Activated naive CD8-positive, alpha-beta T cell treated with anti-CD3 and anti-CD28 coated beads, Interleukin-2, amount 50 U/mL, for 24 hours (primary cell): Measurements from ENCODE around the gene CPA3.
A peak's percentile ranks its signal among the peaks of the same experiment; 100 is the strongest.

Experiments
- ATAC-seq: fragments of 150-1000 bp; cut with Tn5 transposase; one replicate; pipeline ENCODE4 v1.10.0; 2021
- DNase-seq: peaks from one replicate; pipeline ENCODE4 v3.0.0; 2021
- H3K27ac Mint-ChIP-seq: one replicate; pipeline ENCODE4 v1.8.0; 2021; ENCODE audit warnings: mild to moderate bottlenecking, mixed read lengths
- H3K27me3 Mint-ChIP-seq: one replicate; pipeline ENCODE4 v1.8.0; 2021; ENCODE audit warnings: mixed read lengths
- H3K36me3 Mint-ChIP-seq: one replicate; pipeline ENCODE4 v1.8.0; 2021; ENCODE audit warnings: low read depth, mixed read lengths
- H3K4me1 Mint-ChIP-seq: one replicate; pipeline ENCODE4 v1.8.0; 2021; ENCODE audit warnings: mixed read lengths
- H3K4me3 Mint-ChIP-seq: one replicate; pipeline ENCODE4 v1.8.0; 2021; ENCODE audit warnings: mild to moderate bottlenecking, moderate library complexity, mixed read lengths
- H3K9me3 Mint-ChIP-seq: one replicate; pipeline ENCODE4 v1.8.0; 2021; ENCODE audit warnings: mixed read lengths

Gene CPA3

DNA sequence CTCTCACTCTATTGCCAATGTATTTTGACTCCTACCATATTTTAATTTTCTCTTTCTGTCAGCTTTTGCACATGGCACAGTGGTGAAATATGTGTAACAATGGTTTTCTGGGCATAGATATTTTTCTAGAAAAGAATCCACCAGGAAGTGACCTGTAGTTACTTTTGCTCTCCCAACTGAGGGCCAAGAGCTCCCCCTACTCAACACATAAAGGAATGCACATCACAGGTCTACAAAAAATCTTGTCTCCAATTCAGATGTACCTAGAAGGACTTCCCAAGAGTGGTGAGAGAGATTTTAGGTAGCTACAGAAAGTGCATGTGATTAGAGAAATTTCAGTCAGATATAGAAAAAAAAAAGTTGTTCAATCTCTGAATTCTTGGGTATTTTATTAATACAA is 15.6 kb downstream of the CPA3 start:
- no peaks in the 10 kb centered on the region for H3K9me3 Mint-ChIP-seq
- H3K4me3 Mint-ChIP-seq = no peak overlapping the region
- no peak overlapping the region for H3K27ac Mint-ChIP-seq
- no peak for ATAC-seq
- no peak for DNase-seq
- no peaks in the 10 kb centered on the region for H3K4me1 Mint-ChIP-seq
- H3K36me3 Mint-ChIP-seq = no peaks in the 10 kb centered on the region
- peaks cover 10% of the 10 kb centered on the region for H3K27me3 Mint-ChIP-seq

DNA sequence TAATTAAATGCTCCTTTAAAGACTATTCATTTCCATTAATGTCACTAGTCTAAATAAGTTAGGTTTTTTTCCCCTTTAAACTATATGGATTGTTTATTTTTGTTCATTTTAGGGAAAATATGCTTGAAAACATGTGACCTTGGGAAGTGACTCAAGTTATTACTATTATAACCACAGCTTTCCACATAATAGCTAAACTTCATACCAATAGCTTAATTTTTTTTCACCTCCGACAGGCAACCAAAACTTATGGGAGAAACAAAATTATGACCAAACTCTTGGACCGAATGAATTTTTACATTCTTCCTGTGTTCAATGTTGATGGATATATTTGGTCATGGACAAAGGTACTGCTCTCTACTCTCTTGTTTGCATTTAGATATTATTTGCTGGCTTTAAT is 16.2 kb downstream of the CPA3 start:
- DNase-seq (no peak), ATAC-seq (no peak)
- Mint-ChIP-seq H3K36me3 (no peaks in the 10 kb centered on the region), H3K4me3 (no peak overlapping the region), H3K9me3 (no peaks in the 10 kb centered on the region), H3K4me1 (no peaks in the 10 kb centered on the region), H3K27ac (no peak overlapping the region), H3K27me3 (peaks cover 11% of the 10 kb centered on the region)

GRCh38 chr3:148882288-148882687 is 17.2 kb downstream of the CPA3 start:
- no peaks in the 10 kb centered on the region for H3K4me1 Mint-ChIP-seq
- no peak for DNase-seq
- H3K4me3 Mint-ChIP-seq = no peak overlapping the region
- no peaks in the 10 kb centered on the region for H3K9me3 Mint-ChIP-seq
- no peak for ATAC-seq
- H3K27me3 Mint-ChIP-seq = peaks cover 9% of the 10 kb centered on the region
- no peaks in the 10 kb centered on the region for H3K36me3 Mint-ChIP-seq
- no peak overlapping the region for H3K27ac Mint-ChIP-seq

GRCh38 chr3:148883163-148883562 is 18.1 kb downstream of the CPA3 start:
- Mint-ChIP-seq H3K9me3 (no peaks in the 10 kb centered on the region), H3K4me1 (no peaks in the 10 kb centered on the region), H3K36me3 (no peaks in the 10 kb centered on the region), H3K4me3 (no peak overlapping the region), H3K27me3 (peaks cover 11% of the 10 kb centered on the region), H3K27ac (no peak overlapping the region)
- DNase-seq (no peak), ATAC-seq (no peak)

DNA sequence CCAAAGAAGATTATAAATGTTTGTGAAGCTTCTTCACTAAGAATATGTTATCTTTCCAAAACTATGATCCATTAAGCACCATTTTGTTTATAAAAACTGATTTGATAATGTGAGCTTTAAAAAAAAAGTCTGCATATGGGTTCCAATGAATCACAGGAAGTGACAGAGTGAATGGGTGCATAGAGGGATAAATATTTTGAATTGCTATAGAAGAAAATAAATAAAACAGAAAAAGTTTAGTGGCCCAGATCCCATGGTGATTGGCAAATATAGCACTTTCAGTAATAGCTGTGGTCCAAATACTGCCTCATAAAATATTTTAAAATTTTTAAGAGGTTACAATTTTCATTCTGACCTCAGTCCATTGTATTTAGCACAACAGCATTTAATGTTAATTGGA is 19.2 kb downstream of the CPA3 start:
- Mint-ChIP-seq H3K4me3 (no peak overlapping the region), H3K4me1 (no peaks in the 10 kb centered on the region), H3K27me3 (peaks cover 9% of the 10 kb centered on the region), H3K9me3 (no peaks in the 10 kb centered on the region), H3K27ac (no peak overlapping the region), H3K36me3 (no peaks in the 10 kb centered on the region)
- DNase-seq = no peak
- no peak for ATAC-seq

DNA sequence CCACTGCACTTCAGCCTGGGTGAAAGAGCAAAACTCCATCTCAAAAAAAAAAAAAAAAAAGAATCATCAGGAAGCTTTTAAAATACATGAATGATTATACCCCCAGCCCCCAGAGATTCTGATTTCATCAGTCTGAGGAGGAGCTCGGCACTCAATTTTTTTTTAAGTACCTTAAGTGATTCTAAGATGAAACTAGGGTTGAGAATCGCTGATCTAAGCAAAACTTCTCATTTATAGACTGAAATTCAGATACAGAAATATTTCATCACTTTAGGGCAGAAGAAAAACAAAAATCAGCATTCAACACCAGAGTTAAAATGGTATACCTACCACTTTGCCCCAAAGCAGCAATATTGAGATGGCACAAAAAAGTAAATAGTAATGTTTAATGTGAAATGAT is 24.7 kb downstream of the CPA3 start:
- no peaks in the 10 kb centered on the region for H3K4me1 Mint-ChIP-seq
- no peak overlapping the region for H3K27ac Mint-ChIP-seq
- no peak for ATAC-seq
- H3K27me3 Mint-ChIP-seq = peaks cover 6% of the 10 kb centered on the region
- H3K4me3 Mint-ChIP-seq = no peak overlapping the region
- H3K36me3 Mint-ChIP-seq = no peaks in the 10 kb centered on the region
- no peak for DNase-seq
- no peaks in the 10 kb centered on the region for H3K9me3 Mint-ChIP-seq

GRCh38 chr3:148896062-148896461 is 31.0 kb downstream of the CPA3 start:
- ATAC-seq = no peak

DNA sequence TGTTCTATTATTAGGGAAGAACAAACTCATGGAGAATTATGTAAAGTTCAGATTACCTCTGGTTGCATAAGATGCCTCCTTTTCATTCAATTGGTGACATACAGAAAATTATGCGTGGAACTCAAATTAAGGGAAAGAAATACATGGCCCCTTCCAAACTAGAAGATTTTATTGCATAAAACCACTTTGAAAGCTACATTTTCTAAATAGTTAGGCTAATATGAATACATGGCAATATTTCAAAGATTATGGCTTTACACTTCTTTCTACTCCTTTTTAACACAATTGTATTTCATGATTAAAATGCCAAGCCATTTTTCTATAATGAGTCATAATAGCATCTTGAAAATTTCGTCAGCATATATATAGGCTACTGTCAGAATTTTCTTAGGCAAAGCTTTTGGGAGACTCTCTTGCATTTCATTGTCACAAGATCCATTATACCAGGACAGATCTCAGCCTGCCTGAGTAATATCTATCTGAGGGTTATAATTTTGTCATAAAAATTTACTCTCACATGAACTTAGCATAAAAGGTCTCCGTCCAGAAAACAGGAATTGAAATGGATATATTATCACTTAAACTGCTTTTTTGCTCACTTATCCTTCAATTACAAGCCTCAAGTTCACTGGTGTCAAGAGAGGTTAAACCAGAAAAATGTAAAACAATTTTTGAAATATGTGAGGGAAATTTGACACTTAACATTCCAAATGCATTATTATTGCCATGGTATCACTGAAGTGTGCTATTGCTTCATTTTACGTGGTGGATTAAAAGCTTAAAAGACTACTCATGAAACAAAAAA is 37.1 kb downstream of the CPA3 start:
- Mint-ChIP-seq H3K4me3 (no peak overlapping the region), H3K4me1 (no peaks in the 10 kb centered on the region), H3K27ac (no peak overlapping the region), H3K27me3 (peaks cover 12% of the 10 kb centered on the region), H3K36me3 (no peaks in the 10 kb centered on the region), H3K9me3 (no peaks in the 10 kb centered on the region)
- DNase-seq (no peak), ATAC-seq (no peak)

More at GRCh38 chr3:148896062-148896461, 31.0 kb downstream of the CPA3 start:
- H3K27me3 Mint-ChIP-seq = peaks cover 5% of the 10 kb centered on the region
- no peak for DNase-seq
- no peaks in the 10 kb centered on the region for H3K9me3 Mint-ChIP-seq
- H3K27ac Mint-ChIP-seq = no peak overlapping the region
- H3K4me3 Mint-ChIP-seq = no peak overlapping the region
- H3K36me3 Mint-ChIP-seq = no peaks in the 10 kb centered on the region
- no peaks in the 10 kb centered on the region for H3K4me1 Mint-ChIP-seq

- Mint-ChIP-seq H3K4me3 (no peak overlapping the region), H3K9me3 (no peaks in the 10 kb centered on the region), H3K27me3 (peaks cover 7% of the 10 kb centered on the region), H3K27ac (no peak overlapping the region), H3K4me1 (no peaks in the 10 kb centered on the region), H3K36me3 (no peaks in the 10 kb centered on the region)
- peak; percentile 54 for ATAC-seq
- DNase-seq = no peak
Observed at GRCh38 chr3:148903022-148903442, 37.9 kb downstream of the CPA3 start.

DNA sequence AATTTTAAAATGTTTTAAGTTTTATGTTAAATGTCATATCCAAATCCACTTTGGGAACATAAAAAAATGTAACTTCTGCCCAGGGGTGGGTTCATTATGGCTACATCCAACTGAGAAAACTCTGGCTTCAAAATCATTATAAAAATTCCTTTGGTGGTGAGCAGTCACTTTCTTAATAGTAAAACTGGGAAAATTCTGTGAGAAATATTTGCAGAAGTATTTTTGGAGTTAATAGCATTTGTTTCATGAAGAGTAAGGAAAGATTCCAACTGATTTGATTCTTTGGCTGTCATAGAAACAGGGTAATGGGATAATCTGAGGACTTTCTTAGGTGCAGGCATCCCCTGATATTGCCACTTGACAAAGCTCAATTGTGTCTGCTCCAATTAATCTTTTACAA is 38.8 kb downstream of the CPA3 start:
- ATAC-seq (no peak), DNase-seq (no peak)
- H3K9me3 Mint-ChIP-seq = no peaks in the 10 kb centered on the region
- no peaks in the 10 kb centered on the region for H3K4me1 Mint-ChIP-seq
- H3K36me3 Mint-ChIP-seq = no peaks in the 10 kb centered on the region
- H3K27ac Mint-ChIP-seq = no peak overlapping the region
- no peak overlapping the region for H3K4me3 Mint-ChIP-seq
- peaks cover 7% of the 10 kb centered on the region for H3K27me3 Mint-ChIP-seq

GRCh38 chr3:148906667-148907066 is 41.6 kb downstream of the CPA3 start:
- Mint-ChIP-seq H3K36me3 (no peaks in the 10 kb centered on the region), H3K9me3 (no peaks in the 10 kb centered on the region), H3K4me3 (no peak overlapping the region), H3K27ac (no peak overlapping the region), H3K27me3 (peaks cover 11% of the 10 kb centered on the region), H3K4me1 (no peaks in the 10 kb centered on the region)
- no peak for DNase-seq
- no peak for ATAC-seq

DNA sequence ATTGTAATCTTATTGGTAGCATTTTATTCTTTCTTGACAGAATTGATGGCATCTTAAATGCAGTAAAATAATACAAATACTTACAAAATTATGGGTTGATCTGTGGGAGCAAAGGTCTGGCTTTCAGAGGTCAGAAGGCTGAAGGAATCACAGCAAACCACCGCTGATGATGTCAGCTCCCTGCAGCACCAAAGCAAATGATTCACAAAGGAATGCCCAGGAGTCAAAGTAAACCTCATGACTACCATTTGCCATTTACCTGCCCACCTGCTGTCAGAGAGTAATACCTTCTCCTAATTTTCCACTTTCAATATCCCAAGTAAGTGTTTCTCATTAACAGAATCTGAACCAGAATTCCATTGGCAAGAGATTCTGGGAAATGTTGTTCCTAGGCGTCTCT is 46.1 kb downstream of the CPA3 start:
- H3K4me3 Mint-ChIP-seq = no peak overlapping the region
- no peak overlapping the region for H3K27ac Mint-ChIP-seq
- H3K27me3 Mint-ChIP-seq = peaks cover 8% of the 10 kb centered on the region
- ATAC-seq (no peak), DNase-seq (no peak)
- no peaks in the 10 kb centered on the region for H3K36me3 Mint-ChIP-seq
- no peaks in the 10 kb centered on the region for H3K4me1 Mint-ChIP-seq
- H3K9me3 Mint-ChIP-seq = no peaks in the 10 kb centered on the region

GRCh38 chr3:148911592-148911991 is 46.5 kb downstream of the CPA3 start:
- H3K36me3 Mint-ChIP-seq = no peaks in the 10 kb centered on the region
- H3K27ac Mint-ChIP-seq = no peak overlapping the region
- DNase-seq (no peak), ATAC-seq (no peak)
- no peak overlapping the region for H3K4me3 Mint-ChIP-seq
- H3K27me3 Mint-ChIP-seq = peaks cover 6% of the 10 kb centered on the region
- H3K4me1 Mint-ChIP-seq = no peaks in the 10 kb centered on the region
- H3K9me3 Mint-ChIP-seq = no peaks in the 10 kb centered on the region

GRCh38 chr3:148914936-148915690 is 50.0 kb downstream of the CPA3 start:
- no peak overlapping the region for H3K27ac Mint-ChIP-seq
- ATAC-seq (no peak), DNase-seq (no peak)
- no peaks in the 10 kb centered on the region for H3K4me1 Mint-ChIP-seq
- no peaks in the 10 kb centered on the region for H3K36me3 Mint-ChIP-seq
- H3K4me3 Mint-ChIP-seq = no peak overlapping the region
- peaks cover 4% of the 10 kb centered on the region for H3K27me3 Mint-ChIP-seq
- no peaks in the 10 kb centered on the region for H3K9me3 Mint-ChIP-seq

- Mint-ChIP-seq H3K36me3 (no peaks in the 10 kb centered on the region), H3K27ac (no peak overlapping the region), H3K27me3 (peaks cover 6% of the 10 kb centered on the region), H3K9me3 (no peaks in the 10 kb centered on the region), H3K4me1 (no peaks in the 10 kb centered on the region), H3K4me3 (no peak overlapping the region)
- DNase-seq (no peak), ATAC-seq (no peak)
Observed at GRCh38 chr3:148916132-148916531, 51.0 kb downstream of the CPA3 start.
